OCI-LY1 (cell line): ENCODE data around the gene MRPL48.

Experiments
- H2AFZ ChIP-seq: fragments of 200-600 bp; sonication (generic), shearing (Covaris generic); 2 replicates; pipeline ENCODE4 v1.6.0; 2014; ENCODE audit warnings: antibody characterized with exemption, mild to moderate bottlenecking, low read length
- H3F3A ChIP-seq: fragments of 200-600 bp; sonication (generic), shearing (Covaris generic); 2 replicates; pipeline ENCODE4 v1.6.0; 2014; ENCODE audit warnings: mild to moderate bottlenecking, antibody characterized with exemption, low read length, moderate library complexity; ENCODE audit not compliant: insufficient read depth
- H3K27ac ChIP-seq: fragments of 200-600 bp; sonication (generic); 2 replicates; pipeline ENCODE4 v1.5.1; 2014; ENCODE audit warnings: low read length, mixed run types, mild to moderate bottlenecking, low read depth; ENCODE audit not compliant: poor library complexity, severe bottlenecking
- H3K27me3 ChIP-seq: fragments of 200-600 bp; sonication (generic); 2 replicates; pipeline ENCODE4 v1.6.0; 2014; ENCODE audit warnings: antibody characterized with exemption, mild to moderate bottlenecking, low read length, moderate library complexity; ENCODE audit not compliant: insufficient read depth
- H3K36me3 ChIP-seq: fragments of 200-600 bp; sonication (generic); 2 replicates; pipeline ENCODE4 v1.6.1; 2014; ENCODE audit warnings: mild to moderate bottlenecking, antibody characterized with exemption, low read length, moderate library complexity, mixed read lengths; ENCODE audit not compliant: insufficient read depth
- H3K4me1 ChIP-seq: fragments of 200-600 bp; sonication (generic); 2 replicates; pipeline ENCODE4 v1.5.1; 2014; ENCODE audit warnings: mild to moderate bottlenecking, low read length, moderate library complexity; ENCODE audit not compliant: insufficient read depth, severe bottlenecking
- H3K4me2 ChIP-seq: fragments of 200-600 bp; sonication (generic), shearing (Covaris generic); 2 replicates; pipeline ENCODE4 v1.6.1; 2014; ENCODE audit warnings: low read length
- H3K4me3 ChIP-seq: fragments of 200-600 bp; sonication (generic); 2 replicates; pipeline ENCODE4 v1.5.1; 2014; ENCODE audit warnings: low read length, low read depth, mild to moderate bottlenecking, mixed read lengths; ENCODE audit not compliant: poor library complexity, severe bottlenecking
- H3K79me2 ChIP-seq: fragments of 200-600 bp; shearing (Covaris generic); 2 replicates; pipeline ENCODE4 v1.6.1; 2016; ENCODE audit warnings: mixed run types, low read length, mixed read lengths; ENCODE audit not compliant: insufficient read depth
- H3K9ac ChIP-seq: fragments of 200-600 bp; sonication (generic), shearing (Covaris generic); 2 replicates; pipeline ENCODE4 v1.6.1; 2014; ENCODE audit warnings: mild to moderate bottlenecking, low read length, mixed read lengths
- H3K9me2 ChIP-seq: fragments of 200-600 bp; sonication (generic), shearing (Covaris generic); 2 replicates; pipeline ENCODE4 v1.6.1; 2014; ENCODE audit warnings: low read depth, mild to moderate bottlenecking, low read length, mixed read lengths
- H3K9me3 ChIP-seq: fragments of 200-600 bp; shearing (Covaris generic); 2 replicates; pipeline ENCODE4 v1.6.1; 2014; ENCODE audit warnings: low read length, mixed read lengths
- H4K20me1 ChIP-seq: fragments of 200-600 bp; sonication (generic), shearing (Covaris generic); 2 replicates; pipeline ENCODE4 v1.6.0; 2016; ENCODE audit warnings: mild to moderate bottlenecking, low read length; ENCODE audit not compliant: insufficient read depth
- CTCF ChIP-seq: fragments of 200-600 bp; sonication (generic), shearing (Covaris generic); IDR thresholded peaks from 2 replicates; pipeline ENCODE4 v1.5.1; 2017; ENCODE audit warnings: mild to moderate bottlenecking, antibody characterized with exemption, low read length, moderate library complexity, mixed read lengths
- EZH2 ChIP-seq: fragments of 200-600 bp; sonication (generic), shearing (Covaris generic); IDR thresholded peaks from 2 replicates; pipeline ENCODE4 v1.8.0; 2017; ENCODE audit warnings: borderline replicate concordance, mixed run types, mild to moderate bottlenecking, antibody characterized with exemption, low read length, moderate library complexity, mixed read lengths

The MRPL48 gene

DNA sequence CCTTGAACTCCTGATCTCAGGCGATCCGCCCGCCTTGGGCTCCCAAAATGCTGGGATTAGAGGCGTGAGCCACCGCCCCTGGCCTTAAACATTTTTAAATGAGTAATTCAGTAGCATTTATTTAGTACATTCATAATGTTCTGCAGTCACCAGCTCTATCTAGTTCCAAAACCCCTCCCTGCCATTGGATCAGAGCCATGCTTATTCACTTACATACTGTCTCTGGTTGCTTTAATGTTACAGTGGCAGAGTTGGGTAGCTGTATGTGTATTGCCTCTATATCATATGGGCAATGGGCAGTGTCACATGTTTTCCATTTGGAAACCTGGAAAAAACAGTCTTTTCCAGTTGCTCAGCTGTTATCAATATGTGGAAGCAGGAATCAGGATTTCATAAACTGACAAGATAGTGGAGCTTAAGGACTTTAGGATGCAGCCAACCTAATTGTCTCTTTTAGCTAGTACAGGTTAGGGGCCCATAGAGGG is 78.5 kb downstream of the MRPL48 start:
- H3K27me3 ChIP-seq = no peaks in the 10 kb centered on the region
- no peak overlapping the region for H3K4me3 ChIP-seq
- no peaks in the 10 kb centered on the region for H3F3A ChIP-seq
- H2AFZ ChIP-seq = no peak overlapping the region
- no peaks in the 10 kb centered on the region for H4K20me1 ChIP-seq
- H3K9ac ChIP-seq = no peak overlapping the region
- H3K9me3 ChIP-seq = no peaks in the 10 kb centered on the region
- H3K27ac ChIP-seq = no peak overlapping the region
- no peaks in the 10 kb centered on the region for H3K4me1 ChIP-seq
- H3K79me2 ChIP-seq = no peaks in the 10 kb centered on the region
- no peak overlapping the region for H3K4me2 ChIP-seq
- peaks cover 56% of the 10 kb centered on the region for H3K36me3 ChIP-seq
- H3K9me2 ChIP-seq = no peaks in the 10 kb centered on the region
- no peak for TF ChIP-seq EZH2
- no peak for TF ChIP-seq CTCF

DNA sequence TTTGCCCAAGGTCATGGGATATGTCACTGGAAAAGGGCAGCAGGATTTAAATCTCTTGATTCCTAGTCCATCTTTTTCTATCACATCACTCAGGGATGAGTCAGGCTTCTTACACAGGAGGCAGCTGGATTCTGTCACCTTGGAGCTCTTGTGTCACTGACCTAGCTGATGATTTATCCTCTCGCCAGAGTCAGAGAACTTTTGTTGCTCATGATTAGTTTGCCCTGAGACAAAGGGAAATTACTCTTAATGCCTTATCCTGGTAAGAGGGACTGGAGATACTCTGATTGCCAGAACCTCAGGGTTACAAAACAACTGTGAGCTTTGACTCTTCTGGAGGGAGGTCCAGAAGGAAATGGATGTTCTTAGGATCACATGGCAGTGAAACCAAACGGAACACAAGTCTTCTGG is 78.9 kb downstream of the MRPL48 start:
- no peak for TF ChIP-seq CTCF
- TF ChIP-seq EZH2 = no peak
- Histone ChIP-seq H3F3A (no peaks in the 10 kb centered on the region), H3K27me3 (no peaks in the 10 kb centered on the region), H4K20me1 (no peaks in the 10 kb centered on the region), H3K4me1 (no peaks in the 10 kb centered on the region), H3K79me2 (no peaks in the 10 kb centered on the region), H3K9ac (no peak overlapping the region), H3K9me3 (no peaks in the 10 kb centered on the region), H3K4me2 (no peak overlapping the region), H3K9me2 (no peaks in the 10 kb centered on the region), H3K4me3 (no peak overlapping the region), H2AFZ (no peak overlapping the region), H3K36me3 (peaks cover 59% of the 10 kb centered on the region), H3K27ac (no peak overlapping the region)

GRCh38 chr11:73869332-73869949 is 81.8 kb downstream of the MRPL48 start:
- TF ChIP-seq EZH2 (no peak), CTCF (no peak)
- H3K4me1 ChIP-seq = peaks cover 1% of the 10 kb centered on the region
- 0 out of 2 replicates have a peak, but pooled peaks cover under 1% of the 10 kb centered on the region for H3K79me2 ChIP-seq
- H3K9me3 ChIP-seq = no peaks in the 10 kb centered on the region
- no peak overlapping the region for H3K4me3 ChIP-seq
- no peaks in the 10 kb centered on the region for H3F3A ChIP-seq
- H2AFZ ChIP-seq = no peak overlapping the region
- H3K9me2 ChIP-seq = no peaks in the 10 kb centered on the region
- peaks cover 64% of the 10 kb centered on the region for H3K36me3 ChIP-seq
- no peak overlapping the region for H3K9ac ChIP-seq
- H4K20me1 ChIP-seq = no peaks in the 10 kb centered on the region
- H3K27ac ChIP-seq = no peak overlapping the region
- H3K27me3 ChIP-seq = no peaks in the 10 kb centered on the region
- no peak overlapping the region for H3K4me2 ChIP-seq
